ENCODE measurements around the gene THOC3.
"Not testable (repeated sequence)": the region's sequence is repeated elsewhere in the genome, so short reads cannot be mapped to it uniquely, and the experiment has no call there.

- TF ChIP-seq POLR2A, CTCF (IDR thresholded peaks at IDR 0.05): not testable (repeated sequence)
Observed at GRCh38 chr5:175910072-175910471, 58.0 kb downstream of the THOC3 start.
